GM12864 (cell line): Measurements from ENCODE around the gene FAM227B.
"Not testable (repeated sequence)": the region's sequence is repeated elsewhere in the genome, so short reads cannot be mapped to it uniquely, and the experiment has no call there.

Experiments
- DNase-seq: peaks from one replicate; pipeline ENCODE4 v3.0.0-alpha.2; 2011; ENCODE audit warnings: low read depth
- H3K4me3 ChIP-seq: 2 replicates; pipeline ENCODE4 v1.5.1; 2011; ENCODE audit warnings: mild to moderate bottlenecking, low read depth, low read length, control low read depth
- TF ChIP-seq, protein P1 (sequence below): IDR thresholded peaks from 2 replicates; pipeline ENCODE4 v1.5.1; 2011; ENCODE audit warnings: low read depth, mild to moderate bottlenecking, moderate library complexity, low read length, control low read depth, inconsistent platforms; ENCODE audit errors: missing control alignments

FAM227B gene

DNA sequence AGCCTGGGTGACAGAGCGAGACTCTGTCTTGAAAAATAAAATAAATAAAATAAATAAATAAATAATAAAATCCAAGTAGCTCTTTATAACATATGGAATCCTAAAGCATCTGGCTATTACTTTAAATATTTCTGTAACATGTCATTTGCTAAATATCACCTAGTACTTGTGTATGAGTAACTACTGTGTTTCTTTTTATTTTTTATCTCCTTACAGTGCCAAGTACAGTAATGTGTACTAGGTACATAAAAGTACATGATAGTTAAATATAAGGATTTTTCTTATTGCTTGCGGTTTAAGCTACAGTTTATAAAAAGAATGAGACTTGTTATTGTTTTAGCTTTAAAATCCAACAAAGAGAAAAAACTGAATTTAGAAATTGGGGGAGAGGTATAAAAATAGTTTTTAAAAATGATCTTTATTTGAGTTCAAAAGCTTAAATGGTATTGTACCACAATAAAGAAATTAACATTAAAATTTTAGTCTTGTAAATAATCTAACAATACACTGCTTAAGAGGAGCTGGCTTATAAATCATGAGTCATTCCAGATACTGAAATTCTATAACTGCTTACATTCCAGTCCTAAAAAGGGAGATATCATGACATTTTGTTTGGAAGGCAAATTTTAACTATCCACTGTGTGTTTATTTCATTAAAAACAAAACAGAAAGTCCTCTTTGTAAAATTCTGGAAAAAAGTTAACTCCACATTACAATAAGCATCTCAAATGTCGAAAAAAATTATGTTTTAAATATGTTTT lies 124.4 kb downstream of the FAM227B start:
- no peak for DNase-seq
- TF ChIP-seq, protein P1, sequence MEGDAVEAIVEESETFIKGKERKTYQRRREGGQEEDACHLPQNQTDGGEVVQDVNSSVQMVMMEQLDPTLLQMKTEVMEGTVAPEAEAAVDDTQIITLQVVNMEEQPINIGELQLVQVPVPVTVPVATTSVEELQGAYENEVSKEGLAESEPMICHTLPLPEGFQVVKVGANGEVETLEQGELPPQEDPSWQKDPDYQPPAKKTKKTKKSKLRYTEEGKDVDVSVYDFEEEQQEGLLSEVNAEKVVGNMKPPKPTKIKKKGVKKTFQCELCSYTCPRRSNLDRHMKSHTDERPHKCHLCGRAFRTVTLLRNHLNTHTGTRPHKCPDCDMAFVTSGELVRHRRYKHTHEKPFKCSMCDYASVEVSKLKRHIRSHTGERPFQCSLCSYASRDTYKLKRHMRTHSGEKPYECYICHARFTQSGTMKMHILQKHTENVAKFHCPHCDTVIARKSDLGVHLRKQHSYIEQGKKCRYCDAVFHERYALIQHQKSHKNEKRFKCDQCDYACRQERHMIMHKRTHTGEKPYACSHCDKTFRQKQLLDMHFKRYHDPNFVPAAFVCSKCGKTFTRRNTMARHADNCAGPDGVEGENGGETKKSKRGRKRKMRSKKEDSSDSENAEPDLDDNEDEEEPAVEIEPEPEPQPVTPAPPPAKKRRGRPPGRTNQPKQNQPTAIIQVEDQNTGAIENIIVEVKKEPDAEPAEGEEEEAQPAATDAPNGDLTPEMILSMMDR = no peak
- H3K4me3 ChIP-seq = no peak overlapping the region

DNA sequence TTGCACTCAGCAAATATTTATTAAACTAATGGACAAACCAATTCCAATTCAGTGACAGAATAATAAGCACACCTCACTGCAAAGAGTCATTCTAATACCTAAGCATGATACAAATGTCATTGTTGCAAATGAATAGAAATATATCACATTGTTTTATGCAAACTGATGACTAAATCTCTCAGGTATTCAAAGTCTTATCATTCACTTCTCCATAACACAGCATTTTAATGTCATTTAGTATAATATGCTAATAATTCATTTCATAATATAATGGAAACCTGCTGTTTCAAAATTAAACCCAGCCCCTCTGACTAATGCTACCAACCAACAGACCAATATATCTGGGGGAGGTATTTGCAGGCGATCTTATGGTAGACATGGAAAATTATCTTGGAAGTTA lies 125.8 kb downstream of the FAM227B start:
- TF ChIP-seq, protein P1 = no peak
- no peak overlapping the region for H3K4me3 ChIP-seq
- no peak for DNase-seq

DNA sequence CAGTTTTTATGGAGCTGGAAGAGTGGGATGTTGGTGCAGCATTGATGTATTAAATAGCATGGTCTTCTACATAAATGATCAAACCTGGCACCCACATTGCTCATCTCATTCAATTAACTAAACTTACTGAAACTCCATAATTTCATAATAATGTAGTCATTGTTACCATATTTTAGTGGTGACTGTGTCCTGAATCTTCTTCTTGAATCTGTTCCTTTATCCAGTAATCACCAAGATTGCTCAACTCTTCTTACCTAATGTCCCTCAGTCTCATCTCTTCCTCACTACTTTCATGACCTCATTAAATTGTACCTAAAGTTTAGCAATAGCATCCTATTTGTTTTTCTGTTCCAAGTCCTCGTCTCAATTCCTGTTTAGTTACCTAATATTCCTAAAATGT lies 127.8 kb downstream of the FAM227B start:
- no peak for DNase-seq
- no peak overlapping the region for H3K4me3 ChIP-seq
- TF ChIP-seq, protein P1 = no peak

DNA sequence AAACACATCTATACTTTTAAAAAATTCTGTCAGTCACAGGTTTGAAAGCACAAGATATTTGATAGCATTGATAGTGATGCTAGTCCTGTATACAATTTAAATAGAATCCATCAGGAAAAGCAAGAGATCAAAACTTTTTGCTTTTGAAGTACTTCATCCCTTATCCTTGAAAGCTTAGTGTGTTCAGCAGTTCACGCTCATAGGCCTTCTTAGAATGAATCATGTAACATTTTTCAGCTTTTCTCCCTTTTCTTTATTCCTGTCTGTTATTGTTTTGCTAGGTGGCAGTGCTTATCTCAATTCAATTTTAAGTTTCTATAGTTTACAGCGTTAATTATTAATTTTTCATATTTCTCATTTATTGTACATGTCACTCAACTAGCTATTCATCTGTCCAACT lies 128.5 kb downstream of the FAM227B start:
- TF ChIP-seq, protein P1 = no peak
- H3K4me3 ChIP-seq = no peak overlapping the region
- DNase-seq = no peak

DNA sequence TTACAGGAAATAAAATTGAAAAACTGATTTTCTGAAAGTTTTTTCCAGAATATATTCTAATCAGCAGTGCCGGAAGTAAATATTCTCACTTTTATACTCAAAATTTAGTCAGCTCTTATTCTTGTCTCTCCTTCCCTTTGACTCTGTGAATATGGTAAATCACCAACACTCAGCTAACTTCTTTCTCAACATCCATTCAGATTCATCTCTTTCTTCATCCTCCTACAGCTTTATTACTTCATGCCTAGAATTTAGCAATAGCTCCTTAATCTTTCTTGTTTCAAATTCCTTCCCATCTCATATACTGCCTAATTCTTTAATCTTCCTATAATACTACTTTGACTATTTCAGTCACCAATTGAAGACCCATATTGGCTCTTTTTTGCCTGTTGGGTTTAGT lies 129.7 kb downstream of the FAM227B start:
- H3K4me3 ChIP-seq = no peak overlapping the region
- TF ChIP-seq, protein P1 = no peak
- no peak for DNase-seq

DNA sequence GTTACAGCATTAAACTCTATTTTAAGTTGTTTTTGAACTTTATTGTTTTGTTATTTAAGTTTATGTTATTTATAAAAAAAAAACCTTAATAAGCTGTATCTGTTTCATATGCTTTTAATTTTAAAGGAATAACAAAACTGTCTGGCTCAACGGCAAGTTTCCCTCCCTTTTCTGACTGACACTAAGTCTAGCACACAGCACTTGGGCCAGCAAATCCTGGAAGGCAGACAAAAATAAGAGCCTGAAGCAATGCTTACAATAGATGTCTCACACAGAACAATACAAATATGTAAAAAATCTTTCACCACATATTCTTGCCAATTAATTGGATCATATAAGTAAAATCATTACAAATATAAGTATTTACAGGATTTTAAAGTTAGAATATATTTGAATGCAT lies 135.2 kb downstream of the FAM227B start:
- not testable (repeated sequence) for DNase-seq, H3K4me3 ChIP-seq

DNA sequence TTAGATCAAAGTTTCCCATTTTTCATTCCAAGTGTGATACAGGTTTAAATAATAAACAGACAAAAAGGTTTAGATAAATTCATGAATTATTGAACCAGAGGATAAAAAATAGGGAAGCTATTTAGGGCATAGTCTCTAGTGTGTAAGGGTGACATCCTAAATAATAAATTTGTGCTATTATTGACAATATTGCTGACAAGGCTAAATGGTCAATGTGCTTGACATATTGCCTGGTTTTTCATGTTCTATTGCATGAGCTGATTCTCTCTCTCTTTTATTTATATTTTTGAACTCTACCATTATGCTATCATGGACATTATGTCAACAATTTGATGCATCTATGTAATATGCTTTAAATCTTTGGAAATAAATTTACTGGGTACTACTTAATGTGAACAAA lies 141.6 kb downstream of the FAM227B start:
- DNase-seq, H3K4me3 ChIP-seq: not testable (repeated sequence)

DNA sequence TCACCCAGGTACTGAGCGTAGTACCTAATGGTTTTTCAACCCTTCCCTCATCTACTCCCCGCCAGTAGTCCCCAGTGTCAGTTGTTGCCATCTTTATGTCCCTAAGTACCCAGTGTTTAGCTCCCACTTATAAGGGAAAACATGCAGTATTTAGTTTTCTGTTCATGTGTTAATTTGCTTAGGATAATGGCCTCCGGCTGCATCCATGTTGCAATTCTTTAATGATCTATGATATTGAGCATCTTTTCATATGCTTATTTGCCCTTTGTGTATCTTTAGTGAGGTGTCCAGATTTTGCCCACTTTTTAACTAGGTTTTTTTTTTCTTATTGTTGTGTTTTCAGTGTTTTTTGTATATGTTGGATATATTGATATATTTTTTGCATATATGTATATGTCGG lies 142.6 kb downstream of the FAM227B start:
- H3K4me3 ChIP-seq, DNase-seq: not testable (repeated sequence)
